Glomerular visceral epithelial cell (primary cell): ENCODE data around the gene UBR2.
"Not testable (repeated sequence)": the region's sequence is repeated elsewhere in the genome, so short reads cannot be mapped to it uniquely, and the experiment has no call there.

ENCODE experiments used
- DNase-seq: peaks from one replicate; pipeline ENCODE4 v3.0.0-alpha.2; 2016; ENCODE audit errors: extremely low spot score

UBR2 gene

GRCh38 chr6:42555477-42556457, 8.1 kb upstream of the UBR2 start:
- peak; percentile 11 for DNase-seq

GRCh38 chr6:42556462-42556861, 7.4 kb upstream of the UBR2 start:
- no peak for DNase-seq

GRCh38 chr6:42559276-42559675, 4.6 kb upstream of the UBR2 start:
- not testable (repeated sequence) for DNase-seq

GRCh38 chr6:42561986-42562385, 1.8 kb upstream of the UBR2 start:
- DNase-seq, result no peak

- DNase-seq, result no peak
These were observed 932 bp upstream of the UBR2 start for GRCh38 chr6:42562788-42563405.

- DNase-seq, result peak; percentile 36
These were observed 637 bp downstream of the UBR2 start for GRCh38 chr6:42564506-42564825.

- DNase-seq, result no peak
These were observed 2.2 kb downstream of the UBR2 start for GRCh38 chr6:42565823-42566613.

- no peak for DNase-seq
These were observed 2.9 kb downstream of the UBR2 start for GRCh38 chr6:42566614-42567208.

GRCh38 chr6:42567237-42567636, 3.4 kb downstream of the UBR2 start:
- not testable (repeated sequence) for DNase-seq

- peak; percentile 64 for DNase-seq
These were observed 5.5 kb downstream of the UBR2 start for GRCh38 chr6:42569102-42570028.

GRCh38 chr6:42571611-42572342, 7.9 kb downstream of the UBR2 start:
- no peak for DNase-seq

GRCh38 chr6:42572523-42572922, 8.7 kb downstream of the UBR2 start:
- DNase-seq, result peak; percentile 57

GRCh38 chr6:42576538-42576937, 12.7 kb downstream of the UBR2 start:
- DNase-seq, result not testable (repeated sequence)

- DNase-seq, result no peak
These were observed 34.5 kb downstream of the UBR2 start for GRCh38 chr6:42598300-42598699.

GRCh38 chr6:42599558-42599957, 35.7 kb downstream of the UBR2 start:
- DNase-seq, result no peak

GRCh38 chr6:42604150-42604549, 40.3 kb downstream of the UBR2 start:
- no peak for DNase-seq

- DNase-seq, result not testable (repeated sequence)
These were observed 40.9 kb downstream of the UBR2 start for GRCh38 chr6:42604699-42605098.

- DNase-seq, result no peak
These were observed 46.6 kb downstream of the UBR2 start for GRCh38 chr6:42610416-42610815.

- no peak for DNase-seq
These were observed 51.7 kb downstream of the UBR2 start for GRCh38 chr6:42615518-42615917.

- DNase-seq, result no peak
These were observed 52.9 kb downstream of the UBR2 start for GRCh38 chr6:42616716-42617115.
